Measurements from ENCODE around the gene HSP90AA1. TPM values are rescaled to one million over a fixed set of nuclear protein-coding genes. Genes with fewer than 3 reads are reported as not detected.
"Not testable (repeated sequence)": the region's sequence is repeated elsewhere in the genome, so short reads cannot be mapped to it uniquely, and the experiment has no call there.

Gene HSP90AA1
- total RNA-seq, 4 donors from 2014 or later: 208 to 800 (median 247) TPM

GRCh38 chr14:102066041-102066451 is 20.8 kb downstream of the HSP90AA1 start:
- Histone ChIP-seq H3K27ac (no peak overlapping the region), H3K36me3 (no peaks in the 10 kb centered on the region), H3K27me3 (no peaks in the 10 kb centered on the region), H3K4me3 (no peak overlapping the region), H3K9me3 (no peaks in the 10 kb centered on the region), H3K4me1 (no peaks in the 10 kb centered on the region)
- no peak for TF ChIP-seq CTCF (IDR thresholded peaks at IDR 0.05)
- no peak for TF ChIP-seq POLR2A (IDR thresholded peaks at IDR 0.05)
- intact Hi-C loops (cut with DNase I; ENCODE audit: low total_unique reads): no loop called here
- DNase-seq: no peak

DNA sequence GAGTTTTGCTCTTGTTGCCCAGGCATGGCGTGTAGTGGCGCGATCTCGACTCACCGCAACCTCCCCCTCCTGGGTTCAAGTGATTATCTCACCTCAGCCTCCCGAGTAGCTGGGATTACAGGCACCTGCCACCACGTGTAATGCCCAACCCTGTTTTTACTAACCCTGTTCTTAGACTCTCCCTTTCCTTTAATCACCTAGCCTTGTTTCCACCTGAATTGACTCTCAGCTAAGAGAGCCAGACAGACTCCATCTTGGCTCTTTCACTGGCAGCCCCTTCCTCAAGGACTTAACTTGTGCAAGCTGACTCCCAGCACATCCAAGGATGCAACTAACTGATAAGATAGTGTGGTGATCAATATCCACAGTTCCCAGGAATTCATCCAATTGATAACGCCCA is 22.3 kb downstream of the HSP90AA1 start:
- DNase-seq; intact Hi-C loops (cut with DNase I; ENCODE audit: low total_unique reads); H3K4me3 ChIP-seq; H3K36me3 ChIP-seq; H3K27ac ChIP-seq; H3K4me1 ChIP-seq; H3K27me3 ChIP-seq; H3K9me3 ChIP-seq: not testable (repeated sequence)

DNA sequence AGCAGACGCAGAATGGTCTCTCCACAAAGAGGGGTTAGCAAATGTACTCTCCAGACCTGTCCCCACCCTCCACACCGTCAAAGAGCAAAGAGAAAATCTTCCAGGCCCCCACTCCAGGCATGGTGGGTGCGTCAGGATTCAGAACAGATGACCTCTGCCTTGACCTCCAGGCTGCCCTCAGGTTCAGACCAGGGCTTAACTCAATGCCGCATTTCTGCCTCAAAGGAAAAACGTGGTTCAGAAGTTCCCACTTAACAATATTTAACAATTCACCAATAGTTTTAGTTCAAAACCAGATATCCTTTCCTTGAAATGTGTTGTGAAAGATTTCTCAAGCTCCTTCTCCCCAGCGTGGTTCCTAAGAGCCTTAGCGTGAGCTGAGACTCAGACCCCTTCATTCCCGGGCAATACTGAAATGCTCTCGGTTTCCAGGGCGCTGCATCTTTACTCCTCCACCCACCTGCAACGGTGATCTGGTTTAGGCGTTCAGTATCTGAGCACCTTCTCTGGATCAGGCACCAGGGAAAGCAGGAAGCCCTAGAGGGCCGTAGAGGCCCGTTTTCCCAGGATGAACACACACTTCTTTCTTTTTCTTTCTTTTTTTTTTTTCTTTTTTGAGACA is 22.9 kb downstream of the HSP90AA1 start:
- no peaks in the 10 kb centered on the region for H3K4me1 ChIP-seq
- intact Hi-C loops (cut with DNase I; ENCODE audit: low total_unique reads): no loop called here
- peak overlapping the region; percentile 34 to 41 for H3K27ac ChIP-seq
- H3K9me3 ChIP-seq: no peaks in the 10 kb centered on the region
- no peak overlapping the region for H3K4me3 ChIP-seq
- H3K27me3 ChIP-seq: no peaks in the 10 kb centered on the region
- no peak for DNase-seq
- TF ChIP-seq CTCF (IDR thresholded peaks at IDR 0.05) (no peak), POLR2A (IDR thresholded peaks at IDR 0.05) (no peak)
- no peaks in the 10 kb centered on the region for H3K36me3 ChIP-seq

DNA sequence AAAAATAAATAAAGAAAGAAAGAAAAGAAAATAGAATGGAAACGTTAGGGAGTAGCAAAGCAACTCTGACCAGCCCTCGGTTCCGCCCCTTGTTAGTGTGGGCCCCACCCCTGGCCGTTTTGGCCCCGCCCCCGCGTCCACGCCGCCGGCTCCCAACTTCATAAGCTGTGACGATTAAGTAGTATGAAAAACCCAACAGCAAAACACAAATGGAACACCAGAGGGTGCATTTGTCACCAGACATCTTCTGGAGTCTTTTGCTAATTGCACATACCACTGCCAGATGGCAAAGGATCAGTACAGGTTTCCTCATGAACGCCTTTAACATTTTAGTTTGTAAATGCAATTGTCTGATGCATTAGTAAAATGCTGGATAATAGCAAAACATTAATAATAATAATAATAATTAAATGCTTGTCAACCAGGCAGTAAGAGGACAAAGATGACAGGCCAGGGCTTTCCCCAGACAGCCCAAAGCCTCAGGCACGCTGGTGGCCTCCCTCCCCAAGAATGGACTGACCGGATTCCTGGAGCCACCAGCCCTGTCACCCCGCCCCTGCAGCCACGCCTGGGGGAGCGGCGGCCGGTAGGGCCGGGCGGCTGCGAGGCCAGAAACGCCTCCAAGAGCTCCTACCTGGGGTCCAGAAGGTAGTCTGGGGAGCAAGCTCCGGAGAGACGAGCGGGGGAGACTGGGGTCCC is 23.6 kb downstream of the HSP90AA1 start:
- intact Hi-C loops (cut with DNase I; ENCODE audit: low total_unique reads): no loop called here

GRCh38 chr14:102058961-102059360 is 27.9 kb downstream of the HSP90AA1 start:
- no peaks in the 10 kb centered on the region for H3K27me3 ChIP-seq
- H3K4me1 ChIP-seq: no peaks in the 10 kb centered on the region
- no peak for TF ChIP-seq POLR2A (IDR thresholded peaks at IDR 0.05)
- DNase-seq: no peak
- H3K27ac ChIP-seq: no peak overlapping the region
- intact Hi-C loops (cut with DNase I; ENCODE audit: low total_unique reads): no loop called here
- no peak overlapping the region for H3K4me3 ChIP-seq
- no peaks in the 10 kb centered on the region for H3K36me3 ChIP-seq
- no peaks in the 10 kb centered on the region for H3K9me3 ChIP-seq

More for the DNA sequence above, 23.6 kb downstream of the HSP90AA1 start:
- H3K36me3 ChIP-seq: no peaks in the 10 kb centered on the region
- H3K27ac ChIP-seq: peak overlapping the region; percentile 34 to 41
- H3K27me3 ChIP-seq: no peaks in the 10 kb centered on the region
- H3K4me1 ChIP-seq: no peaks in the 10 kb centered on the region
- no peaks in the 10 kb centered on the region for H3K9me3 ChIP-seq
- no peak overlapping the region for H3K4me3 ChIP-seq
- TF ChIP-seq CTCF (IDR thresholded peaks at IDR 0.05): peak; percentile 18 to 61 (median 48)
- no peak for TF ChIP-seq POLR2A (IDR thresholded peaks at IDR 0.05)
- DNase-seq: peak; percentile 85 to 88

GRCh38 chr14:102058146-102058545 is 28.7 kb downstream of the HSP90AA1 start:
- H3K36me3 ChIP-seq: no peaks in the 10 kb centered on the region
- no peak overlapping the region for H3K27ac ChIP-seq
- no peak for TF ChIP-seq POLR2A (IDR thresholded peaks at IDR 0.05)
- no peak for TF ChIP-seq CTCF (IDR thresholded peaks at IDR 0.05)
- H3K27me3 ChIP-seq: no peaks in the 10 kb centered on the region
- no peaks in the 10 kb centered on the region for H3K4me1 ChIP-seq
- intact Hi-C loops (cut with DNase I; ENCODE audit: low total_unique reads): no loop called here
- no peak overlapping the region for H3K4me3 ChIP-seq
- no peaks in the 10 kb centered on the region for H3K9me3 ChIP-seq
- no peak for DNase-seq

Data from uterus (tissue), 4 donors.